Measurements from ENCODE around the gene CLINT1. TPM values are rescaled to one million over a fixed set of nuclear protein-coding genes. Genes with fewer than 3 reads are reported as not detected.

The CLINT1 gene
- total RNA-seq, 1 donor from 2014 or later, result 84.6 TPM

- DNase-seq, result no peak
- no peak for ATAC-seq
- intact Hi-C loops (cut with DNase I), result no loop called here
These were observed 80.7 kb downstream of the CLINT1 start for GRCh38 chr5:157778121-157778805.

DNA sequence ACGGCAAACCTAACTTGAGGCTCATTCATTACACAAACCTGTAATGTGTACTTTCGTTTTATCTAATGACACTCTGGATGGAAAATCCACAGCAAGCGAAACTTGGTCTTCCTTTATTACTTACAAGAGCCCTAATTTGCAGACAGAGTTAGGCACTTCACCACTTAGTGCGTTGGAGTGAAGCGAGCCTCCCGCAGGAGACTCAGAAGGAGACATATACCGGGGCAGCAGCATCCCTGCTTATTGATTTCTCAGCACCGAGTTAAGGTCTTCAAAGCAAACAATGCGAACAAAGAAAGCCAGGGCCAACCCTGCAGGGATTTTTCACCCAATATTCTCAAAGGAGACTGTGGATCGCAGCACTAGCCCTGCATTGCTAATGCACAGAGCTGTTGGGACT, 86.8 kb downstream of the CLINT1 start:
- DNase-seq (no peak), ATAC-seq (no peak)
- Histone ChIP-seq H3K4me3 (no peak overlapping the region), H3K36me3 (no peaks in the 10 kb centered on the region), H3K4me1 (no peaks in the 10 kb centered on the region), H3K27me3 (peaks cover 4% of the 10 kb centered on the region), H3K9me3 (no peaks in the 10 kb centered on the region), H3K27ac (no peak overlapping the region)
- intact Hi-C loops (cut with DNase I), result no loop called here
- TF ChIP-seq, protein P1, sequence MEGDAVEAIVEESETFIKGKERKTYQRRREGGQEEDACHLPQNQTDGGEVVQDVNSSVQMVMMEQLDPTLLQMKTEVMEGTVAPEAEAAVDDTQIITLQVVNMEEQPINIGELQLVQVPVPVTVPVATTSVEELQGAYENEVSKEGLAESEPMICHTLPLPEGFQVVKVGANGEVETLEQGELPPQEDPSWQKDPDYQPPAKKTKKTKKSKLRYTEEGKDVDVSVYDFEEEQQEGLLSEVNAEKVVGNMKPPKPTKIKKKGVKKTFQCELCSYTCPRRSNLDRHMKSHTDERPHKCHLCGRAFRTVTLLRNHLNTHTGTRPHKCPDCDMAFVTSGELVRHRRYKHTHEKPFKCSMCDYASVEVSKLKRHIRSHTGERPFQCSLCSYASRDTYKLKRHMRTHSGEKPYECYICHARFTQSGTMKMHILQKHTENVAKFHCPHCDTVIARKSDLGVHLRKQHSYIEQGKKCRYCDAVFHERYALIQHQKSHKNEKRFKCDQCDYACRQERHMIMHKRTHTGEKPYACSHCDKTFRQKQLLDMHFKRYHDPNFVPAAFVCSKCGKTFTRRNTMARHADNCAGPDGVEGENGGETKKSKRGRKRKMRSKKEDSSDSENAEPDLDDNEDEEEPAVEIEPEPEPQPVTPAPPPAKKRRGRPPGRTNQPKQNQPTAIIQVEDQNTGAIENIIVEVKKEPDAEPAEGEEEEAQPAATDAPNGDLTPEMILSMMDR (IDR thresholded peaks at IDR 0.05), result no peak

More at GRCh38 chr5:157778121-157778805, 80.7 kb downstream of the CLINT1 start:
- Histone ChIP-seq H3K4me1 (no peaks in the 10 kb centered on the region), H3K27me3 (no peaks in the 10 kb centered on the region), H3K27ac (no peak overlapping the region), H3K9me3 (no peaks in the 10 kb centered on the region), H3K36me3 (peaks cover 3% of the 10 kb centered on the region), H3K4me3 (no peak overlapping the region)
- TF ChIP-seq, protein P1 (IDR thresholded peaks at IDR 0.05), result no peak

DNA sequence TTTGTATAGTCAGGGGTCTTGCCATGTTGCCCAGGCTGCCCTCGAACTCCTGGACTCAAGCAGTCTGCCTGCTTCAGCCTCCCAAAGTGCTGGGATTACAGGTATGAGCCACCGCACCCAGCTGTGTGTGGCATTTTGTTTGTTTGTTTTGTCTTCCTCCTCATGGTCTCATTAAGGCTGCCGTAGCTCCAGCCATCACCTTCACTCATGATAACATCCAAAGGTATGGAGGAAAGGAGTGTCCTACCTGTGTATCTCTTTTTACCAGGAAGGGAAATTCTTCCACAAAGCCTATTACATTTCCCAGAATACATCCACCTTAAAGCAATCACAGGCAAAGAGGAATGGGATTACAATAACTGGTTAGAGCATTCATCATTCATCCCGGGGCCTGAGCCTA, 88.3 kb downstream of the CLINT1 start:
- no peaks in the 10 kb centered on the region for H3K9me3 ChIP-seq
- DNase-seq (no peak), ATAC-seq (no peak)
- H3K4me3 ChIP-seq, result no peak overlapping the region
- H3K36me3 ChIP-seq, result no peaks in the 10 kb centered on the region
- no peak overlapping the region for H3K27ac ChIP-seq
- intact Hi-C loops (cut with DNase I), result no loop called here
- TF ChIP-seq, protein P1 (IDR thresholded peaks at IDR 0.05), result no peak
- H3K4me1 ChIP-seq, result no peaks in the 10 kb centered on the region
- peaks cover 4% of the 10 kb centered on the region for H3K27me3 ChIP-seq

DNA sequence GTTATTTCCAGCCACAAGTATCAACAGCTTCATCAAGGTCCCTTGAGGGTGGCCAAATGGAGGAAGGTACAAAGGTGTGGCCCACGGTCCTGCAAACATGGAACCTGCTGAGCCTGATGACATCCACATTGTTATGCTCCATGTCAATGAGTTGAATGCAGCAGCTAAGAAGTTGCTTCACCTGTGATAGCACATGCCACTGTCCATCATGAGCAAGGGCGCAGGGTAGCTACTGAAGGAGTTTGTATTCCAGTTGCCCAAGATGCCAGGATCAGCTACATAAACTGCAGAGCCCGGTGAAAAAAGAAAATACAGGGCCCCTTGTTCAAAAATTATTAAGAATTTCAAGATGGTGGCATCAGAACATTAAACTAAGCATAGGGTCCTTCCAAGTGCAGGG, 91.3 kb downstream of the CLINT1 start:
- Histone ChIP-seq H3K27ac (no peak overlapping the region), H3K9me3 (no peaks in the 10 kb centered on the region), H3K36me3 (no peaks in the 10 kb centered on the region), H3K4me3 (no peak overlapping the region), H3K4me1 (no peaks in the 10 kb centered on the region), H3K27me3 (no peaks in the 10 kb centered on the region)
- intact Hi-C loops (cut with DNase I), result no loop called here
- DNase-seq (no peak), ATAC-seq (no peak)
- TF ChIP-seq, protein P1 (IDR thresholded peaks at IDR 0.05), result no peak

DNA sequence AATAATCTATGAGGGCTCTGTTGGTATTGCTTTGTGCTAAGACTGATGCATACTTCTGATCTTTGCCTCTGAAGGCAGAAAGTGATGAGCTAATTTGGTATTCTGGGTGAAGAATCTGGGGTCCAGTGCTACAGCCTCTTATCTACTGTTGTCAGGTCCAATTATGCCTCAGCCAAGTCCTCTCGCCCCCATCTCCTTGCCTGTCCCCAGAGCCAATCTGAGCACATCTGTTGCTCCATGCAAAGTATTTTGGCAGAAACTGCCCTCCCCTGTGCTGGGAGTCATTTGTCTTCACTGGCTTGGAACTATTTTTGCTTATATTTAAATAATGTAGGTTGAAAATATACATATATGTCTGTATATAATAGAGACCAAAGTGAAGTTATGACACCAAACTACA, 92.0 kb downstream of the CLINT1 start:
- no peak for DNase-seq
- no peaks in the 10 kb centered on the region for H3K27me3 ChIP-seq
- no peaks in the 10 kb centered on the region for H3K9me3 ChIP-seq
- no peaks in the 10 kb centered on the region for H3K36me3 ChIP-seq
- H3K27ac ChIP-seq, result no peak overlapping the region
- no peaks in the 10 kb centered on the region for H3K4me1 ChIP-seq
- no peak overlapping the region for H3K4me3 ChIP-seq
- TF ChIP-seq, protein P1 (IDR thresholded peaks at IDR 0.05), result no peak
- intact Hi-C loops (cut with DNase I), result no loop called here
- ATAC-seq, result no peak

- no peaks in the 10 kb centered on the region for H3K36me3 ChIP-seq
- no peaks in the 10 kb centered on the region for H3K27me3 ChIP-seq
- H3K4me1 ChIP-seq, result no peaks in the 10 kb centered on the region
- TF ChIP-seq, protein P1 (IDR thresholded peaks at IDR 0.05), result no peak
- no peaks in the 10 kb centered on the region for H3K9me3 ChIP-seq
- no peak overlapping the region for H3K27ac ChIP-seq
- DNase-seq, result no peak
- intact Hi-C loops (cut with DNase I), result no loop called here
- H3K4me3 ChIP-seq, result no peak overlapping the region
- no peak for ATAC-seq
These were observed 92.5 kb downstream of the CLINT1 start for GRCh38 chr5:157766442-157766841.

All from upper lobe of right lung (tissue), 1 donor.